Stimulated activated CD8-positive, alpha-beta memory T cell treated with anti-CD3 and anti-CD28 coated beads, Interleukin-12 subunit alpha, Interleukin-12 subunit beta, amount 100 ng/mL, for 24 hours (primary cell): ENCODE measurements around the gene ANKRD28.
"Not testable (repeated sequence)": the region's sequence is repeated elsewhere in the genome, so short reads cannot be mapped to it uniquely, and the experiment has no call there.

Experiments used
- DNase-seq: peaks from one replicate; pipeline ENCODE4 v3.0.0-alpha.2; 2020; ENCODE audit errors: extremely low read depth

ANKRD28 gene

DNA sequence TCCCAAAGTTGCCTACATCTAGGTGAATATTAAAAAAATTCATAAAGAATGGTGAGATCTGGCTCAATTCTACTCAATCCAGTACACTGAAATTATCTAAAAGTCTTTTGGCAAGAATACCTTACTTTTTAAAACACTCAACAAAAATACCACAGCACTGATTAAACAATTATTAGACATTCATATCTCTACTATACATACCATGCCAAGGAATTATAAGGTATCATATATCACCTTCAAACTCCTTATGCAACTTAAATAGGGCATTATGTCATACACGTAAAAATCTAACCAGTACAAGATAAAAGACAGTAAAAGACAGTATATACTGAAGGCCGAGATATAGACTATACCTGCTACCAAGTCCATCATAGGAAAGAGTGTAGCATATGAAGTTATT is 6.1 kb upstream of the ANKRD28 start:
- no peak for DNase-seq

DNA sequence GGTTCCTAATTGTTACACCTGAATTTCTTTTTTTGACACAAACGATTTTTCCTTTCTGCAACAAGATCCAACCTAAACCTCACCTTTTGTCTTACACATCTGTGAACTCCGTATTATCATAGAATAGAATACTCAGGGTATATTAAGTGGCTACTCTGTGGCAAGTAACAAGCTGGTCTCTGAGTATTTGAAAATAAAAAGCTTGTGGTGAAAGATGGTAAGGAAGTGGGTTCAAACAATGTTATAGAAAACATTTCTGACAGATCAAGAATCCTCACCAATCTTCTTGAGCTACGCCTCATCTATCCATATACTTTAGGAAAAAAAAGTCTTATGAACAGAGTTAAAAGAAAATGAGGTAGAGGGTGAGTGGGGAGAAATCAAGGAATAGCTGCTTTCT is 3.5 kb upstream of the ANKRD28 start:
- no peak for DNase-seq

DNA sequence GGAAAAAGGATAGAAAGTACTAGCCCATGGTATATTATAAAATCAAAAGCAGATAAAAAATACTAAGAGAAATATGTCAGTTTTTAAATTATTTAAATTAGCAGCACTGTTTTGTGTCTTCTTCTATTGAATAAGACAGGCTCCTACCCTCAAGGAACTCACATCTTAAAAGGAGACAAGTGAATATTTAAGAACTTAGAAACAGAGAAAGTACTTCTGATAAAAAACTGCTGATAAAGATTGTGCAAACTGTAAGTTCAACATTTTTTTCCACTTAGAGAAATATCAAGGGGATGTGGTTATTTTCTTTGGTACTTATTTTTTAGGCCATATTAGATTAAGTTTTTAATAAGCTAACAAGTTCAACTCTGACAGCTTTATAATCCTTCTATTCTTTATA is 3.0 kb upstream of the ANKRD28 start:
- no peak for DNase-seq

DNA sequence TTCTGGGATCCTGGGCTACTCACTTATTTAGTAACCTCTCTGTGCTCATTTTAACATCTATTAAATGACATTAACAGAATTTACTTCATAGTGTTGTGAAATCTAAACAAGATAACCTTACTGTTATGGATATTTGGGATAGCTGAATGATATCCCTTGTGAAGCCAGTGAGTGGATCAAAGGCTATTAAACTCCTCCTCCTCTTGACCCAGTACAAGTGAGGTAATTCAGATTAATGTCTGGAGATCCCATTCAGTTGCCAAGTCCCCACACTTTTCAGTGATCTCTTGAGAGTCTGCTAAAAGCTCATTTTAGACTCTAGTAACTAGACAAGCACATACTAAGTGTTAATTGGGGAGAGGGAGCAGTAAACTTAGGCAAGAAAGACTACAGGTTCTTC is 2.5 kb upstream of the ANKRD28 start:
- DNase-seq, result no peak

DNA sequence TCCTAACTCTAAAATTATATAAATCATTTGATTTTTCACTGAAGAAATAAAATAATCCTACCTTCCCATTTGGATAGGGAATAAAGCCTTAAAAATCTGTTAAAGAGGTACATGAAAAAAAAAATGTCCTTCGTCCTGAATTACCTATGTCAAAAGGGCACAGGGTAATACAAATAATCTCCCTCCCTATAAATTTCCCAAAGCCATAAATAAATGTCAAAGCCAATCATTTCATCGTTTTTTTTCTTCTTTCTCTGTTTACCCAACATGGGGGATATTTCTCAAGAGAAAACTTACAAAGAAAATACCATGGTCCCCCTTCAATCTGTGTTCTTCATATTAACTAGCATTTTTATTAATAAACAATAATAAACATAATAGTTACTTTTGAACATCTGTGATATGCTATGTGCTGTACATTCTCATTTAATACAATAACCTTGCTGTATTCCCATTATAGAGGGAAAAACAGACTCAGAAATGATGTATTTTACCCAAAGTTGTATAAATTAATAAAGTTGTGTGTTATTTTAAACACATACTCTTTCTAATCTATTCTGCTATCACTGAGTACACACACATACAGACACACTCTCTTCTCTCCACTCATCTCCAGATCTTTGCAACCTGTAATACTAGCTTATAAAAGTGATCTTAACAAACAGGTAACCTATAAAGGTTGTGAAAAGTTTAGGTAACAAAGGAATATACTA is 910 bp upstream of the ANKRD28 start:
- no peak for DNase-seq

DNA sequence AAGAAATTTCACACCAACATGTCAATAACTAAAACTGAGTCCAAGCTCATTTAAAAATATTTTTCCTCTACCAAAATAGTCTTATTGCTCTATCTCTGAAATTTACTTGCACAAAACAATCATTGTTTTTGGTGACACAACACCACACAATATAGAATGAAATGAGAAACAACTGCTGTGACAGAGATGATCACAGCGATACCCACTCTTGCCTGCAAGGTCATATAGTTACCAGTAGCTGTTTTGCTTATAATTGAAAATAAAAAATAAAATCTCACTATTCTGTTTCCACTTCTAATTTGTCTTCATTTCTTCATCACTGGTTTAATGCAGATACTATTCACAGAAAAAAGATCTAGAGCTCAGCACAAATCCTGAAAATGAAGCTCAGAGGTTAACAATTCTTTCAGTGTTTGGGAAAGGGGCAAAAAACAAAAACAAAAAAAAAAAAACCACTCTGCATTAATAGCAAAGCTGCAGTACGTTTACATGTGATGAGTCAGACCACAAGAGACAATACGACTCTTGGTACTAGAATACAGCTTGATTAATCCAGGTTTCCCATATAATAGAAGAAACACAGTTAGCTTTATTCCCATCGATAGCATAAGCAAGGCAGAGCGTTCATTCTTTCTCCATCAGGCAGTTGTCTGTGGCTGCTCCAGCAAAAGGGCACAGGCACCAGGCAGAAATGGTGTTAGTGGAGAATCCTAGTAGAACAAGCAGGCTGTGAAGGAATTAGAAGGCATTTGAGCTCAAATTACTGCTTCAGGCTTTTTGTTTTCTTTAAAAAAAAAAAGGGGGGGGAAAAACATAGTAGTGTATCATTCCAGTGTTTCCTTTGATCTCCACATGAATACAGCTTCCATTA is 773 bp downstream of the ANKRD28 start:
- DNase-seq, result no peak

DNA sequence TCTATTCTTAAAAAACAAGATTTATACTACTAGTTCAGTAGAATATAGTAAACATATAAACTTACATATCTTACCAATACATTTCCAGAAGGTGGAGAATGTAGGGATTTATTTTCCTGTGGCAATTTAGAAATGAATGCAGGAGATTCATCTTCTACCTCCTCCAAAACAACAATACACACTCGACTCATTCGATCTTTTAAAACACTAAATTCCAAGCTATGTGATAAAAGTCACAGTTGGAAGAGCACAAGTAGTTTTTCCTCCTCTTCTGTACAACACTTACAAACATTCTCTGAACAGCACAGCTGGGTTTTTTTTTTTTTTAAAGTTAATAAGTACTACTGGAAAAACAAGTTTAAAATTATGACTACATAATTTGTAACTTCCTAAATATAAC is 1.4 kb downstream of the ANKRD28 start:
- DNase-seq, result no peak

DNA sequence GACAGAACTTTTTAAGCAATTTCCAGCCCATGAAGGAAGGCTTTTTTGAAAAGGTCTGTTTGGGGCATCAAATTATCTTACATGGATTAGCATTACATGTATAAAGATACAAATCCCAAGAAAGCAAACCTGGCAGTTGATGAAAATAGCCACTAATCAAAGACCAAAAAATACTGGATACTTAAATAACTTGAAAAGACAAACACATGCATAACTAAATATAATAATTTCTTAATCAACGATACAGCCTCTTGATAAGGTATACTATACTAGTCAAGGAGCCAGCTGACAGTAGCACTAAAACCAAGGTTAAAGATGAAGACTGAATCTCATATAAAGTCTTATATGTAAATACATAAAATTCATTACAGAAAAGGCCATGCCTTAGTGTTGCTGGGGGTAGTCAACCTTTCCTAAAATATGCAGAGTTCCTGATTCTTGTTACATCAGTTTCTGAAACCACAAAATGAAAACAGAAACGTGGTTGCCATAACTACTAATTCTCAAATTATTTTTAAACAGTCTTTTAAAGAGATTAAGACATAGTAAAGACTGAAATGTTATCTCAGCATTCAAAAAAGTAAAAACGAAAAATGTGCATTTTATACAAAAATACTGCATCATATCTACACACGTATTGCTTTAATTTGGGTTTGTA is 2.0 kb downstream of the ANKRD28 start:
- DNase-seq, result no peak

DNA sequence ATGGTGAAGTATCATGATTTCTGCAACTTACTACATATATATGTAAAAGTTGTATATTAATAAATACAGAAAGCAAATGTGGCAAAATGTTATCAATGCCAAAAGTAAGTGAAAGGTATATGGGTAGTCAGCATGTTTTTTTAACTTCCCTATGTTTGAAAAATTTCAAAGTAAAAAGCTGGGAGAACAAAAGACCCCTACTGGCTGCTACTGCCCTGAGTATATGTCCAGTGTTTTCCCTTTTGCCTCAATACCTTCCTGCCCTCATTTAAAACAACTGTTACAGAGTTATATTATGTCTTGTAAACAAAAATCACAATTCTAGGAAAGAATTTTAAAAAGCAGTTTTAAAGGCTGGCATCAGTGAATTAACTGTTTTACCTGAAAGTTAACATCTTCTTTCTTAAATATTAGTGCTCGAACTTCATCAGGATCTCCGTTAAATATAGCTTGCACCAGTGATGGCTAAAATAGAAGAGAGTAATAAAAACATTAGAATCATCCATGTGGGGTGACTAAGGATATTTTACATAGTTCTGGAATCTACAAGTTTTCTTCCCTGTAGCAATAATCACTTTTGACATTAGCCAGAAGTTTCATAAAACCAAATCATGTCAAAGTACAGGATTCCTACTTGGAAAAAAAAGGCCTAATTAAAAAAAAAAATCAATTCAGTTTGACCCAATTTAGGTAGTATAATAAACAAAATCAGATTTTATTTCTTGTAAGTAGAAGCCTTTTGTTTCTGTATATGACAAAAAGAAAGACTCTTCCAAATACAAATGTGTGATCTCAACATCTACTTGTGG is 2.7 kb downstream of the ANKRD28 start:
- DNase-seq, result no peak

DNA sequence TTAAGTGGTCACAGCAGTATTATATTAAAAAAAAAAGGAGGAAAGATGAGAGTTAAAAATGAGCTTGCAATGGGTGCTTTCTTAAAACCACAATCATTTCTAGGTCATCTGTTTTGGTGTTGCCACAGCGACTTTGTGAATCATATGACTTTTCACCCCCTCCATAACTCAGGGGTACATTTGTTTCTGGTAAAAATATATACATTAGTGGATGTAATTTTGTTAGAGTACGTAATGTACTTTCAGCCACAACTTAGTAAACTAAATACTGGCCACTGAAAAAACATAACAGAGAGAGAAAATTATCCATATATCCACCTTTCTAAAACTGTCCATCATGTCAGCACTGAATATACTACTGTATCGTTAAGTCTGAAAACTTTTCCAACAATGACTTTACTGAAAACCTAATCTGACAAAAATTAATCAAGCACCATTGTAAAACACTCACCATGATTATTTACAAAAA is 3.4 kb downstream of the ANKRD28 start:
- DNase-seq, result no peak

DNA sequence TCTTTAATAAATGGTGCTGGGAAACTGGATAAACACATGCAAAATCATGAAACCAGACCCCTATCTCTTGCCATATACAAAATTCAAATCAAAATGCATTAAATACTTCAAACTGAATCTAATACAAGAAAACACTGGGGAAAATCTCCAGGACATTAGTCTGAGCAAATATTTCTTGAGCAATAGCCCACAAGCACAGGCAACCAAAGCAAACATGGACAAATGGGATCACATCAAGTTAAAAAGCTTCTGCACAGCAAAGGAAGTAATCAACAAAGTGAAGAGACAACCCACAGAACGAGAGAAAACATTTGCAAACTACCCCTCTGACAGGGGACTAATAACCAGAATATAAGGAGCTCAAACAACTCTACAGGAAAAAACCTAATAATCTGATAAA is 6.3 kb downstream of the ANKRD28 start:
- no peak for DNase-seq

DNA sequence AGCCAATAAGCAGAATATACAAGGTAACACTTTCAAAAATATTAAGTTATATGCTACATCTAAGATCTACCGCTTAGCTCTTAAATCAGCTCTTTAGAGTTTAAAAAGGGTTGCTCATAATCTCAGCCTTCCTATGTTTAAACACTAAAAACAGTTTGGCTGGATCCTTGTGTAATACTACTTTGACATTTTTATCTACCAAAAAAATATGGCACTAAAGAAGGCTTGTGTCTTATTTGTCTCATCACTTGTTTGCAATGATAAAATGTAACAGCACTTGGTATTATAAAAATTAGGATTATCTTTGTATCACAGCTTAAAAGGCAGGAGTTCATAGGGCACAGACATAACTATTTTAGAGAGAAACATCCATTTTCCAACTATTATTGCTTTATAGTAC is 9.8 kb downstream of the ANKRD28 start:
- no peak for DNase-seq

DNA sequence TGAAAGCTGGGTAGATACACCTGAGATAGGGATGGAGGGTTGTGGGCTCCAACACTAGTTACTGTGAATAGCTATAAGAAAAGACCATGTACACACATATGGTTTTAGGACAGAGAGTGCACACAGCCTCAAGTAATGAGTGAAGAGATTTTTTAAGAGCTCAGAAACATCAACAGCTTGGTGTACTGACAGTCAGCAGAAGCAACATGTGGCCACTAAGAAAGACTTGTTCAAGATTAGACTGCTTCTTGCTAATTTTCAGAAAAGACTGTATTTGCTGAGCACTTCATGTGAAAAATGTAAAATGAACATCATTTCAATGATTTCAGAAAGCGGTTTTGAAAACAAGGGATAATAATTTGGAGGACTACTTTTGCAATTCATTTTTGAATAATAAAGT is 10.3 kb downstream of the ANKRD28 start:
- DNase-seq, result no peak

DNA sequence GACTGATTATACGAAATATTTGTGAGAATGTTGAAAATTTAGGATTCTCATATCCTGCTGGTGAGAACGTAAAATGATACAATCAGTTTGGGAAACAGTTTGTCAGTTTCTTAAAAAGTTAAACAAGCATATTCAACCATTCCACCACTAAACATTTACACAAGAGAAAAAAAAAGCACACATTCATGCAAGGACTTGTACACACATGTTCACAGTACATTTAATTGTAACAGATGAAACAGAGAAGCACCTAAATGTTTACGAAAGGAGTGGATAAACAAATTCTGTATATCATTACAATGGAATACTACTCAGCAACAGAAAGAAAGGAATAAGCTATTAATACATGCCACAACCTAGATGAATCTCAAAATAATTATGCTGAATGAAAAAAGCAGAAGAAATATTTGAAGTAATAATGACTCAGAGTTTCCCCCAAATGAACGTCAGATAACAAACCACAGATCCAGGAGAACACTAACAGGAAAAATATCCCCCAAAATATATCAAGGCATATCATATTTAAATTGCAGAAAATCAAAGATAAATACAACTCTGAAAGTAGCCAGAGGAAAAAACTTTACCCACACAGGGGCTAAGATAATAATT is 14.3 kb downstream of the ANKRD28 start:
- no peak for DNase-seq

DNA sequence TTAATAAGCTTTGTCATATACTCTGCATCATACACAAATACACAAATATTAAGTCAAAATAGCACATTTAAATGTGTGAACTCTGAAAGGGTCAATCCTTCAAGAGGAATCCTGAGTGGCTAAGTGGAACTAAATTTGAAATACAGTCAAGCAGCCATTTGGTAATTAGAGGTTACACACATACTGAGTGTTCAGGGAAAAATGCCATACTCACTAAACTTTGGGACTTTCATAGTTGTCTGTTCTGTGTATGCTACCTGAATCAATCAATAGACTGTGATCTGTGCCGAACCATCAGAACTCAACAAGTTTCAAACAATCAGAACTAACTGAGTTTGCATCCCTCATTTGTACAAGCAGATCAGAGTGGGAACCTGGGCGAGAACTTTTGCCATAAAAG is 15.3 kb downstream of the ANKRD28 start:
- DNase-seq, result no peak

DNA sequence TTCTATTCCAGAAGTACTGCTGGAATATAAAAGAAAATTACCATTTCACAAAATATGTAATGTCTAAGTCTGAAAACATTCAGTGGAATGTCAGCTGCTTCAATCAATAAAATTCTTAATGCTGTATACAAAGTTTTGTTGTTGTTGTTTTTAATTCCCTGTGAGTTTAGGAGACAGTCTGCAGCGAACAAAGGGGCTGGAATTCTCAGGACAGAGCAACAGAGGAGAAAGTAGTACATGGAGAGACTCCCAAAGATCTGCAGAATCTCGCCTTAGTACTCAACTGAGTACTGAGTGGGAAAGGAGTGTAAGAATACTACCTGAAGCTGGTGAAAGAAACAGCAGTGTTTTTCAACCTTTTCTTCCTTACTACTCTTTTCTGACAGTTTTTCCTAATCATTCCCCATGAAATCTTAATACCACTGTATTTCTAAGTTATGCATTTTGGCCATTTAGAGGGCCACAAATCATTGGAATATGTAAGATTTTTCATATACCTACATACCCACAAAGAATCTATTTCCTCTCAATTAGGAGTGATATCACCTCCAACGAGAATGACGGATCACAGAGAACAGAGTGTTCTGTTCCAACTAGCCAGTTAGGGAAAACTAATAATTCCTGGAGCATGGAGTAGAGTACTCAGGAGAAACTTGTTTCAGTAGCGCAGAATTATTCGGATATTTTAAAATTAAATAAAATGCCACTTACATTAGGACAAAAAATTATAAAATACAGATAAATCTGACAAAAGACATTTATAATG is 16.0 kb downstream of the ANKRD28 start:
- DNase-seq, result no peak

DNA sequence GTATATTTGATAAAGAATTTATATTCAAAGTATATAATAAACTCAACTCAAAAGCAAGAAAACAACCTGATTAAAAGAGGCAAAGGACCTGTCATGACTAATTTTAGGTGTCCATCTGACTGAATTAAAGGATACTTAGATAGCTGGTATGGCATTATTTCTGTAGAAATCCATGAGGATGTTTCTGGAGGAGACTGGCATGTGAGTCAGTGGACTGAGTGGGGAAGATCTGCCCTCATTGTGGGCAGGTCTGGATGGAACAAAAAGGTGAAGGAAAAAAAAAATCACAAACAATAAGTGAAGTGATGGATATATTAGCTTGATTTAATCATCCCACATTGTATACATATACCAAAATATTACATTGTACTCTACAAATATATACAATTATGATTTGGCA is 16.6 kb downstream of the ANKRD28 start:
- DNase-seq, result no peak

DNA sequence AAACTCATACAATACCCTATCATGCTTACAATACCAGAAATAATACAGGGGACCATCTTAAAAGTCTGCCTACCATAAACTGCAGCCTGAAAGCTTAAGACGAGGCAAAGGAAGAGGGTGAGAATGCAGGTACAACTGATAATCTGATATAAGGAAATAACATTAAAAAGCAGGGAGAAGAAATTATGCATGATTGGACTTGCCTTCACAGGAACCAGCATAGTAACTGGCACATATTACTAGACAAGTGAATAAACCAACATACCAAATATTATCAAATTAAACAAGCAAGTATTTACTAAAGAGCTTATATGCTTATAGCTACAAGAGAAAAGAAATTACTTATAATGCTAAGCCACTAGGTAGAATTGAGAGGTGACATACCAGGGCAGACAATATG is 18.7 kb downstream of the ANKRD28 start:
- no peak for DNase-seq

DNA sequence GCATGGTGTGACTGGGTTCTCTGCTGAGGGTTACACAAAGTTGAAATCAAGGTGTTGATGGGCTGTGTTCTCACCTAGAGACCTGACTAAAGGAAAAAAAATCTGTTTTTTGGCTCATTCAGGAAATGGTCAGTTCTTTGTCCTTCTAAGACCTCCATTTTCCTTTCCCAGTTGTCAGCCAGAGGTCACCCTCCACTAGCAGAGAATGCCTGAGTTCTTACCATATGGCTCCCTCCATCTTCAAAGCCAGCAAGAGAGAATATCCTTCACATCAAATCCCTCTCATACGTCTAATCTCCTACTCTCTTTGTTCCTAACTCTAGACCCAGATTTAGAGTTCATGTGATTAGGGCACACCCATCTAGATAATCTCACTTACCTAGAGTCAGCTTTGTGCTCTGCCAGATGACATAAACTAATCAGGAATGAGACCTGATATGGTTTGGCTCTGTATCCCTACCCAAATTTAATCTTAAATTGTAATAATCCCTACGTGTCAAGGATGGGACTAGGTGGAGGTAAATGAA is 19.4 kb downstream of the ANKRD28 start:
- no peak for DNase-seq

DNA sequence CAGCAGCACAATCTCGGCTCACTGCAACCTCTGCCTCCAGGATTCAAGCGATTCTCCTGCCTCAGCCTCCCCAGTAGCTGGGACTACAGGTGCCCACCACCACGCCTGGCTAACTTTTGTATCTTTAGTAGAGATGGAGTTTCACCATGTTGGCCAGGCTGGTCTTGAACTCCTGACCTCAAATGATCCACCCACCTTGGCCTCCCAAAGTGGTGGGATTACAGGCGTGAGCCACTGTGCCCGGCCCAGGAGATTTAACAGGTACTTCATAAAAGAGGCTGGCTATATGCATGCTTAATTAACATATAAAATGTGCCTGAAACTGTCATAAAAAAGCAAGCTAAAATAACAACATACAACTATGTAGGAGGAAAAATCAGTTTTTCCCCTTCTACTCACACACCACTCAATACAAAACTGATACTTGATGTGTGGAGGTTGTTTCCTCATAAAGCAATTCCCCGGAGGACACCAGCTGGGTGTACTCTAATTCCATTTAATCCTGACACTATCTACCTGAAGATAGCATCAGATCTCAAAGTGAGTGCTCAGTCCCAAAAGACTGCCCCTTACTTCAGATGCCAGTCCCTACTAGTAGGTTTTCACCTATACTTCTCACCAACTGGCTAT is 22.7 kb downstream of the ANKRD28 start:
- DNase-seq, result not testable (repeated sequence)
